ENCODE results near the gene CDK15.

CDK15 gene

GRCh38 chr2:201786471-201786870 lies 19.9 kb upstream of the CDK15 start:
- TF ChIP-seq TCF12 (IDR thresholded peaks at IDR 0.05; ENCODE audit: low read depth) (no peak), CEBPB (IDR thresholded peaks at IDR 0.05) (no peak), ZBTB7A (IDR thresholded peaks at IDR 0.05; ENCODE audit: low read depth) (no peak), USF1 (IDR thresholded peaks at IDR 0.05) (no peak), EP300 (IDR thresholded peaks at IDR 0.05; ENCODE audit: borderline replicate concordance) (no peak), FOXM1 (IDR thresholded peaks at IDR 0.05; ENCODE audit: borderline replicate concordance, low read depth) (no peak)

GRCh38 chr2:201788371-201788770 lies 18.0 kb upstream of the CDK15 start:
- no peak for TF ChIP-seq USF1 (IDR thresholded peaks at IDR 0.05)
- no peak for TF ChIP-seq CREB1 (IDR thresholded peaks at IDR 0.05; ENCODE audit: low read depth)
- TF ChIP-seq ZBTB7A (IDR thresholded peaks at IDR 0.05; ENCODE audit: low read depth) = no peak
- TF ChIP-seq RAD21 (IDR thresholded peaks at IDR 0.05; ENCODE audit: low read depth) = no peak
- no peak for TF ChIP-seq EGR1 (IDR thresholded peaks at IDR 0.05)
- no peak for TF ChIP-seq EP300 (IDR thresholded peaks at IDR 0.05; ENCODE audit: borderline replicate concordance)
- TF ChIP-seq, protein P1, sequence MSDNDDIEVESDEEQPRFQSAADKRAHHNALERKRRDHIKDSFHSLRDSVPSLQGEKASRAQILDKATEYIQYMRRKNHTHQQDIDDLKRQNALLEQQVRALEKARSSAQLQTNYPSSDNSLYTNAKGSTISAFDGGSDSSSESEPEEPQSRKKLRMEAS (IDR thresholded peaks at IDR 0.05) = no peak
- TF ChIP-seq TCF12 (IDR thresholded peaks at IDR 0.05; ENCODE audit: low read depth) = no peak
- no peak for TF ChIP-seq YY1 (IDR thresholded peaks at IDR 0.05; ENCODE audit: low read depth)
- TF ChIP-seq FOXM1 (IDR thresholded peaks at IDR 0.05; ENCODE audit: borderline replicate concordance, low read depth) = no peak
- no peak for TF ChIP-seq NFIC (IDR thresholded peaks at IDR 0.05)
- TF ChIP-seq REST (IDR thresholded peaks at IDR 0.05; ENCODE audit: low read depth) = no peak
- TF ChIP-seq TAF1 (IDR thresholded peaks at IDR 0.05; ENCODE audit: low read depth) = no peak
- TF ChIP-seq CEBPB (IDR thresholded peaks at IDR 0.05) = no peak
- TF ChIP-seq TEAD4 (IDR thresholded peaks at IDR 0.05) = no peak

- TF ChIP-seq NFIC (IDR thresholded peaks at IDR 0.05) (no peak), USF1 (IDR thresholded peaks at IDR 0.05) (no peak), CEBPB (IDR thresholded peaks at IDR 0.05) (no peak), REST (IDR thresholded peaks at IDR 0.05; ENCODE audit: low read depth) (no peak), FOXM1 (IDR thresholded peaks at IDR 0.05; ENCODE audit: borderline replicate concordance, low read depth) (no peak), CREB1 (IDR thresholded peaks at IDR 0.05; ENCODE audit: low read depth) (no peak), ZBTB7A (IDR thresholded peaks at IDR 0.05; ENCODE audit: low read depth) (no peak), RAD21 (IDR thresholded peaks at IDR 0.05; ENCODE audit: low read depth) (no peak), YY1 (IDR thresholded peaks at IDR 0.05; ENCODE audit: low read depth) (no peak), TEAD4 (IDR thresholded peaks at IDR 0.05) (no peak), EP300 (IDR thresholded peaks at IDR 0.05; ENCODE audit: borderline replicate concordance) (no peak), TAF1 (IDR thresholded peaks at IDR 0.05; ENCODE audit: low read depth) (no peak), EGR1 (IDR thresholded peaks at IDR 0.05) (no peak), TCF12 (IDR thresholded peaks at IDR 0.05; ENCODE audit: low read depth) (no peak)
- TF ChIP-seq, protein P1 (IDR thresholded peaks at IDR 0.05) = no peak
These were observed 16.9 kb upstream of the CDK15 start for GRCh38 chr2:201789395-201789794.

- TF ChIP-seq REST (IDR thresholded peaks at IDR 0.05; ENCODE audit: low read depth) (no peak), FOXM1 (IDR thresholded peaks at IDR 0.05; ENCODE audit: borderline replicate concordance, low read depth) (no peak), EP300 (IDR thresholded peaks at IDR 0.05; ENCODE audit: borderline replicate concordance) (no peak), USF1 (IDR thresholded peaks at IDR 0.05) (no peak), TEAD4 (IDR thresholded peaks at IDR 0.05) (no peak), CEBPB (IDR thresholded peaks at IDR 0.05) (no peak), YY1 (IDR thresholded peaks at IDR 0.05; ENCODE audit: low read depth) (no peak), NFIC (IDR thresholded peaks at IDR 0.05) (no peak), CREB1 (IDR thresholded peaks at IDR 0.05; ENCODE audit: low read depth) (no peak), RAD21 (IDR thresholded peaks at IDR 0.05; ENCODE audit: low read depth) (no peak), EGR1 (IDR thresholded peaks at IDR 0.05) (no peak), ZBTB7A (IDR thresholded peaks at IDR 0.05; ENCODE audit: low read depth) (no peak), TCF12 (IDR thresholded peaks at IDR 0.05; ENCODE audit: low read depth) (no peak), TAF1 (IDR thresholded peaks at IDR 0.05; ENCODE audit: low read depth) (no peak)
- TF ChIP-seq, protein P1 (IDR thresholded peaks at IDR 0.05) = no peak
These were observed 16.0 kb upstream of the CDK15 start for GRCh38 chr2:201790291-201790690.
